Measurements from ENCODE around the gene RAPGEF6.

Gene RAPGEF6

DNA sequence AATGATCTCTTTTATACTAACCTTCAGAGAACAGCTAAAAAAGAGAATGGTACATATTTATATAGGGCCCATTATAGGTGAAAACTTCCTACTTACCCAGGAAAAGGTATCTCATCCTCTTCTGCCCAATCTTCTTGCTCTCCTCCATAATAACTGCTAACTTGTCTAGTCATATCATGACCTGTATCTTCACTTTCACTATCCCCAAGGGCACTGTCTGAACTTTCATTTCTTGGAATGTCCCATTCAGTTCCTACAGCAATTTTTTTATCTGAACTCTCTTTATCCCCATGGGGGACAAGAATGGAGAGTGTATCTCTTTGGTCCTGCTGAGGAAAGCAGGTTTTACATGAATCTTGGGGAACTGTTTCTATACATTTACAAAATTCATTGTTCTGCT lies 36.4 kb upstream of the RAPGEF6 start:
- H3K27ac ChIP-seq (replicated peaks) = no peak overlapping the region
- DNase-seq (ENCODE audit: low read depth in 1 of 2, low spot score in 1 of 2) = no peak
- no peaks in the 10 kb centered on the region for H3K27me3 ChIP-seq (ENCODE audit: insufficient read depth, poor library complexity, severe bottlenecking)
- H3K4me3 ChIP-seq (replicated peaks; ENCODE audit: insufficient read depth, low read length) = no peak overlapping the region
- TF ChIP-seq SPI1 (IDR thresholded peaks at IDR 0.05; ENCODE audit: borderline replicate concordance, low read depth) (no peak), GABPA (IDR thresholded peaks at IDR 0.05; ENCODE audit: low read depth) (no peak), POLR2AphosphoS5 (IDR thresholded peaks at IDR 0.05; ENCODE audit: low read depth) (no peak)
- TF ChIP-seq, protein P1, sequence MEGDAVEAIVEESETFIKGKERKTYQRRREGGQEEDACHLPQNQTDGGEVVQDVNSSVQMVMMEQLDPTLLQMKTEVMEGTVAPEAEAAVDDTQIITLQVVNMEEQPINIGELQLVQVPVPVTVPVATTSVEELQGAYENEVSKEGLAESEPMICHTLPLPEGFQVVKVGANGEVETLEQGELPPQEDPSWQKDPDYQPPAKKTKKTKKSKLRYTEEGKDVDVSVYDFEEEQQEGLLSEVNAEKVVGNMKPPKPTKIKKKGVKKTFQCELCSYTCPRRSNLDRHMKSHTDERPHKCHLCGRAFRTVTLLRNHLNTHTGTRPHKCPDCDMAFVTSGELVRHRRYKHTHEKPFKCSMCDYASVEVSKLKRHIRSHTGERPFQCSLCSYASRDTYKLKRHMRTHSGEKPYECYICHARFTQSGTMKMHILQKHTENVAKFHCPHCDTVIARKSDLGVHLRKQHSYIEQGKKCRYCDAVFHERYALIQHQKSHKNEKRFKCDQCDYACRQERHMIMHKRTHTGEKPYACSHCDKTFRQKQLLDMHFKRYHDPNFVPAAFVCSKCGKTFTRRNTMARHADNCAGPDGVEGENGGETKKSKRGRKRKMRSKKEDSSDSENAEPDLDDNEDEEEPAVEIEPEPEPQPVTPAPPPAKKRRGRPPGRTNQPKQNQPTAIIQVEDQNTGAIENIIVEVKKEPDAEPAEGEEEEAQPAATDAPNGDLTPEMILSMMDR (IDR thresholded peaks at IDR 0.05; ENCODE audit: insufficient read depth, low read length) = no peak
- TF ChIP-seq, protein P2, sequence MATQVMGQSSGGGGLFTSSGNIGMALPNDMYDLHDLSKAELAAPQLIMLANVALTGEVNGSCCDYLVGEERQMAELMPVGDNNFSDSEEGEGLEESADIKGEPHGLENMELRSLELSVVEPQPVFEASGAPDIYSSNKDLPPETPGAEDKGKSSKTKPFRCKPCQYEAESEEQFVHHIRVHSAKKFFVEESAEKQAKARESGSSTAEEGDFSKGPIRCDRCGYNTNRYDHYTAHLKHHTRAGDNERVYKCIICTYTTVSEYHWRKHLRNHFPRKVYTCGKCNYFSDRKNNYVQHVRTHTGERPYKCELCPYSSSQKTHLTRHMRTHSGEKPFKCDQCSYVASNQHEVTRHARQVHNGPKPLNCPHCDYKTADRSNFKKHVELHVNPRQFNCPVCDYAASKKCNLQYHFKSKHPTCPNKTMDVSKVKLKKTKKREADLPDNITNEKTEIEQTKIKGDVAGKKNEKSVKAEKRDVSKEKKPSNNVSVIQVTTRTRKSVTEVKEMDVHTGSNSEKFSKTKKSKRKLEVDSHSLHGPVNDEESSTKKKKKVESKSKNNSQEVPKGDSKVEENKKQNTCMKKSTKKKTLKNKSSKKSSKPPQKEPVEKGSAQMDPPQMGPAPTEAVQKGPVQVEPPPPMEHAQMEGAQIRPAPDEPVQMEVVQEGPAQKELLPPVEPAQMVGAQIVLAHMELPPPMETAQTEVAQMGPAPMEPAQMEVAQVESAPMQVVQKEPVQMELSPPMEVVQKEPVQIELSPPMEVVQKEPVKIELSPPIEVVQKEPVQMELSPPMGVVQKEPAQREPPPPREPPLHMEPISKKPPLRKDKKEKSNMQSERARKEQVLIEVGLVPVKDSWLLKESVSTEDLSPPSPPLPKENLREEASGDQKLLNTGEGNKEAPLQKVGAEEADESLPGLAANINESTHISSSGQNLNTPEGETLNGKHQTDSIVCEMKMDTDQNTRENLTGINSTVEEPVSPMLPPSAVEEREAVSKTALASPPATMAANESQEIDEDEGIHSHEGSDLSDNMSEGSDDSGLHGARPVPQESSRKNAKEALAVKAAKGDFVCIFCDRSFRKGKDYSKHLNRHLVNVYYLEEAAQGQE (IDR thresholded peaks at IDR 0.05; ENCODE audit: insufficient replicate concordance, low read depth) = no peak

DNA sequence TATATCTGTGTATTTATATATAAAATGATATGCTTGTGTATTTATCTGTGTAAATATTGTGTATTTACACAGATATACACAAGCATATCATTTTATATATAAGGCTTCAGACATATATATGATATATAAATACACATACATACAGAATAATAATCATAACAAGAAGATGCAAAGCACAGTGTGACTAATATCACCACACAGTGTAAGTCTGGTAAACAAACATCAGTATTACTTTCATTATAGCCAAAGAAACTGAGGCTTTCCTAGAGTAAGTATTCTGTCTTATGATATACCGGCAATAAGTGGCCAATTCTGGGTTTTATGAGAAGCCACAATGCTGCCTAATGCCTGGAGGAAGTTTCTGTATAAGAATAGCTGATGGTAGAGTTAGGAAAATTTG lies 29.9 kb upstream of the RAPGEF6 start:
- TF ChIP-seq, protein P2 (IDR thresholded peaks at IDR 0.05; ENCODE audit: insufficient replicate concordance, low read depth) = no peak
- TF ChIP-seq GABPA (IDR thresholded peaks at IDR 0.05; ENCODE audit: low read depth) = no peak
- TF ChIP-seq, protein P1 (IDR thresholded peaks at IDR 0.05; ENCODE audit: insufficient read depth, low read length) = no peak

DNA sequence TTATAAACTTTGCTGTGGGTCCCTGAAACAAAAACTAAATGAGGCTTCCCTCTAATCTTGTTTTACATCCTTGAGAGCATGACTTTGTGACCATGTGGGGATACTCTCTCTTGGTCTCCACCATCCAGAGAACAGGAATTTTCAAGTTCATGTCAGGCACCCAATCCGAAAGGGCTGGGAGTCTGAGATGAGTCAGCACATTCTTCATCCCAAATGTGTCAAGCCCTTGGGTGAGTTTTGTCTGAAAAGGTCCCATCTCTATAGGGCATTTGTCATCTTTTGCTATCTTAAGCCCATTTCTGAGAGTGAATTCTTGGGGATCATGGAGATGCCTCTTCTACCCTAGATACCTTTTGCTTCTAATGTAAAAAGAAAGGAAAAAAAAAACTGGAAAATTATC lies 26.9 kb upstream of the RAPGEF6 start:
- Histone ChIP-seq H3K27ac (replicated peaks) (no peak overlapping the region), H3K4me3 (replicated peaks; ENCODE audit: insufficient read depth, low read length) (no peak overlapping the region), H3K27me3 (ENCODE audit: insufficient read depth, poor library complexity, severe bottlenecking) (no peaks in the 10 kb centered on the region)
- no peak for TF ChIP-seq POLR2AphosphoS5 (IDR thresholded peaks at IDR 0.05; ENCODE audit: low read depth)
- no peak for TF ChIP-seq SPI1 (IDR thresholded peaks at IDR 0.05; ENCODE audit: borderline replicate concordance, low read depth)
- TF ChIP-seq, protein P2 (IDR thresholded peaks at IDR 0.05; ENCODE audit: insufficient replicate concordance, low read depth) = no peak
- TF ChIP-seq, protein P1 (IDR thresholded peaks at IDR 0.05; ENCODE audit: insufficient read depth, low read length) = no peak
- TF ChIP-seq GABPA (IDR thresholded peaks at IDR 0.05; ENCODE audit: low read depth) = no peak
- no peak for DNase-seq (ENCODE audit: low read depth in 1 of 2, low spot score in 1 of 2)

More for the DNA sequence above, 29.9 kb upstream of the RAPGEF6 start:
- Histone ChIP-seq H3K27me3 (ENCODE audit: insufficient read depth, poor library complexity, severe bottlenecking) (no peaks in the 10 kb centered on the region), H3K27ac (replicated peaks) (no peak overlapping the region), H3K4me3 (replicated peaks; ENCODE audit: insufficient read depth, low read length) (no peak overlapping the region)
- no peak for DNase-seq (ENCODE audit: low read depth in 1 of 2, low spot score in 1 of 2)
